ENCODE data around the gene OCEL1. TPM values are rescaled to one million over a fixed set of nuclear protein-coding genes. Genes with fewer than 3 reads are reported as not detected.

OCEL1 gene
- total and polyA plus RNA-seq, 2 of the 13 experiments (the other 11 are each of a cell fraction or from before 2014, with no cell fraction given): 10.6 to 17.2 TPM

DNA sequence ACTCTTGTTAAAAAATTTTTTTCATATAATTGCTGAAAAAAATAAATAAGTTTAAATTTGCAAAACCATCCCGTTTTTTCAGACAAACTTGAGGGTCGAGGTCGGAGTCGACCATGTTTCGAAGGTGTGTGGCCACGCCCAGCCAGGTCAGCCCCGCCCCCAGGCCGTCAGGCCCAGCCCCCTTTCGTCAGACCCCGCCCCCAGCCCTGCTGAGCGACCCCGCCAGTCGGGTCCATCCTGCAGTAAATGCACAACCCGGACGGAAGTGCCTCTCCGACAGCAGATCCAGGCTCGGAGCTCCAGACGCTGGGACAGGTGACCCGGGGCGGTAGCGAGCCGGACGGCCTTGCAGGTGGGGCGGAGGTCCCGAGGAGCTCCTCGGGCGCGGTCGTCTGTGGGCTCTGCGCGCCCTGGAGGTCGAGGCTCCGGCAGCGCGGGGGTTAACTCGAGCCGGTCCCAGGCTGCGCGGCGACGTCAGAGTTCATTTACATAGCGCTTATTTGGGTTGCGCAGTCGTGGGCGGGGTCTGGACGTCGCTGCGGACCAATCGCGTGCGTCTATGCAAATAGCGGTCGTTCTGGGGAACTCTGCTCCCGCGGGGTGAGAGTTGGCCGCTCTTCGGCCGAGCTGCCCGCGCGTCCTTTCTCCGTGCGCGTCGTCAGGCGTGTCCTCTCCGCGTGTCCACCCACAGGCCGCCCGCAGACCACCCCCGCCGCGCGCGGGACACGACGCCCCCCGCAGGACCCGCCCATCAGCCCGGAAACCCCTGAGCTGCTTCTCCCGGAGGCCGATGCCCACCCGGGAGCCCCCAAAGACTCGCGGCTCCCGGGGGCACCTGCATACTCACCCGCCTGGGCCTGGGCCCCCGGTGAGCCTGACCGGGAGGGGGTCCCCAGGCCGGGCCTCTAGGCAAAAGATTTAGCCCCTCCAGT is at the start of gene OCEL1 (continued):
- TF ChIP-seq, protein P1, sequence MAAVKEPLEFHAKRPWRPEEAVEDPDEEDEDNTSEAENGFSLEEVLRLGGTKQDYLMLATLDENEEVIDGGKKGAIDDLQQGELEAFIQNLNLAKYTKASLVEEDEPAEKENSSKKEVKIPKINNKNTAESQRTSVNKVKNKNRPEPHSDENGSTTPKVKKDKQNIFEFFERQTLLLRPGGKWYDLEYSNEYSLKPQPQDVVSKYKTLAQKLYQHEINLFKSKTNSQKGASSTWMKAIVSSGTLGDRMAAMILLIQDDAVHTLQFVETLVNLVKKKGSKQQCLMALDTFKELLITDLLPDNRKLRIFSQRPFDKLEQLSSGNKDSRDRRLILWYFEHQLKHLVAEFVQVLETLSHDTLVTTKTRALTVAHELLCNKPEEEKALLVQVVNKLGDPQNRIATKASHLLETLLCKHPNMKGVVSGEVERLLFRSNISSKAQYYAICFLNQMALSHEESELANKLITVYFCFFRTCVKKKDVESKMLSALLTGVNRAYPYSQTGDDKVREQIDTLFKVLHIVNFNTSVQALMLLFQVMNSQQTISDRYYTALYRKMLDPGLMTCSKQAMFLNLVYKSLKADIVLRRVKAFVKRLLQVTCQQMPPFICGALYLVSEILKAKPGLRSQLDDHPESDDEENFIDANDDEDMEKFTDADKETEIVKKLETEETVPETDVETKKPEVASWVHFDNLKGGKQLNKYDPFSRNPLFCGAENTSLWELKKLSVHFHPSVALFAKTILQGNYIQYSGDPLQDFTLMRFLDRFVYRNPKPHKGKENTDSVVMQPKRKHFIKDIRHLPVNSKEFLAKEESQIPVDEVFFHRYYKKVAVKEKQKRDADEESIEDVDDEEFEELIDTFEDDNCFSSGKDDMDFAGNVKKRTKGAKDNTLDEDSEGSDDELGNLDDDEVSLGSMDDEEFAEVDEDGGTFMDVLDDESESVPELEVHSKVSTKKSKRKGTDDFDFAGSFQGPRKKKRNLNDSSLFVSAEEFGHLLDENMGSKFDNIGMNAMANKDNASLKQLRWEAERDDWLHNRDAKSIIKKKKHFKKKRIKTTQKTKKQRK (IDR thresholded peaks at IDR 0.05; ENCODE audit: low read length): no peak
- TF ChIP-seq HNF4A (CRISPR knock-in tag; IDR thresholded peaks at IDR 0.05): peak; percentile 54
- no peak for TF ChIP-seq CENPX (CRISPR knock-in tag; IDR thresholded peaks at IDR 0.05)
- TF ChIP-seq CBFB (CRISPR knock-in tag; IDR thresholded peaks at IDR 0.05): no peak
- TF ChIP-seq, protein P2, sequence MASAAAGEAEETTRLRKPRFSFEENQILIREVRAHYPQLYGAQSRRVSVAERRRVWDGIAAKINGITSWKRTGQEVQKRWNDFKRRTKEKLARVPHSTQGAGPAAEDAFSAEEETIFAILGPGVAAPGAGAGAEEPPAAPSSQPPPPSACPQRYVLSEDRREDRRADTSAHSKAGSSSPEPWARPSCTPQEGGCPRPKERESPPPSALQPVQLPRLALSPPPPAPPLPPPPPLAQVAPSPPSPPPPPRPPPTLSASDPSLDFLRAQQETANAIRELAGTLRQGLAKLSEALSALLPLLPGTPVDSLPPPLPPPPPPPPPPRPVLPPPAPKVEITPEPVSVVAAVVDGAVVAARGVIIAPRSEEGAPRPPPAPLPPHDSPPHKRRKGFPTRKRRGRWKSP (CRISPR knock-in tag; IDR thresholded peaks at IDR 0.05): peak; percentile 66
- TF ChIP-seq ZNF546 (CRISPR knock-in tag; conservative IDR thresholded peaks at IDR 0.05): no peak
- no peak for TF ChIP-seq TBL1XR1 (IDR thresholded peaks at IDR 0.05; ENCODE audit: borderline replicate concordance, low read length, partially characterized antibody)
- TF ChIP-seq ZBTB7B (CRISPR knock-in tag; IDR thresholded peaks at IDR 0.05): peak; percentile 64
- TF ChIP-seq, protein P3, sequence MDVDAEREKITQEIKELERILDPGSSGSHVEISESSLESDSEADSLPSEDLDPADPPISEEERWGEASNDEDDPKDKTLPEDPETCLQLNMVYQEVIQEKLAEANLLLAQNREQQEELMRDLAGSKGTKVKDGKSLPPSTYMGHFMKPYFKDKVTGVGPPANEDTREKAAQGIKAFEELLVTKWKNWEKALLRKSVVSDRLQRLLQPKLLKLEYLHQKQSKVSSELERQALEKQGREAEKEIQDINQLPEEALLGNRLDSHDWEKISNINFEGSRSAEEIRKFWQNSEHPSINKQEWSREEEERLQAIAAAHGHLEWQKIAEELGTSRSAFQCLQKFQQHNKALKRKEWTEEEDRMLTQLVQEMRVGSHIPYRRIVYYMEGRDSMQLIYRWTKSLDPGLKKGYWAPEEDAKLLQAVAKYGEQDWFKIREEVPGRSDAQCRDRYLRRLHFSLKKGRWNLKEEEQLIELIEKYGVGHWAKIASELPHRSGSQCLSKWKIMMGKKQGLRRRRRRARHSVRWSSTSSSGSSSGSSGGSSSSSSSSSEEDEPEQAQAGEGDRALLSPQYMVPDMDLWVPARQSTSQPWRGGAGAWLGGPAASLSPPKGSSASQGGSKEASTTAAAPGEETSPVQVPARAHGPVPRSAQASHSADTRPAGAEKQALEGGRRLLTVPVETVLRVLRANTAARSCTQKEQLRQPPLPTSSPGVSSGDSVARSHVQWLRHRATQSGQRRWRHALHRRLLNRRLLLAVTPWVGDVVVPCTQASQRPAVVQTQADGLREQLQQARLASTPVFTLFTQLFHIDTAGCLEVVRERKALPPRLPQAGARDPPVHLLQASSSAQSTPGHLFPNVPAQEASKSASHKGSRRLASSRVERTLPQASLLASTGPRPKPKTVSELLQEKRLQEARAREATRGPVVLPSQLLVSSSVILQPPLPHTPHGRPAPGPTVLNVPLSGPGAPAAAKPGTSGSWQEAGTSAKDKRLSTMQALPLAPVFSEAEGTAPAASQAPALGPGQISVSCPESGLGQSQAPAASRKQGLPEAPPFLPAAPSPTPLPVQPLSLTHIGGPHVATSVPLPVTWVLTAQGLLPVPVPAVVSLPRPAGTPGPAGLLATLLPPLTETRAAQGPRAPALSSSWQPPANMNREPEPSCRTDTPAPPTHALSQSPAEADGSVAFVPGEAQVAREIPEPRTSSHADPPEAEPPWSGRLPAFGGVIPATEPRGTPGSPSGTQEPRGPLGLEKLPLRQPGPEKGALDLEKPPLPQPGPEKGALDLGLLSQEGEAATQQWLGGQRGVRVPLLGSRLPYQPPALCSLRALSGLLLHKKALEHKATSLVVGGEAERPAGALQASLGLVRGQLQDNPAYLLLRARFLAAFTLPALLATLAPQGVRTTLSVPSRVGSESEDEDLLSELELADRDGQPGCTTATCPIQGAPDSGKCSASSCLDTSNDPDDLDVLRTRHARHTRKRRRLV (CRISPR knock-in tag; IDR thresholded peaks at IDR 0.05): peak; percentile 99
- no peak for TF ChIP-seq ZNF101 (CRISPR knock-in tag; IDR thresholded peaks at IDR 0.05; ENCODE audit: borderline replicate concordance, low read depth)
- TF ChIP-seq, protein P4, sequence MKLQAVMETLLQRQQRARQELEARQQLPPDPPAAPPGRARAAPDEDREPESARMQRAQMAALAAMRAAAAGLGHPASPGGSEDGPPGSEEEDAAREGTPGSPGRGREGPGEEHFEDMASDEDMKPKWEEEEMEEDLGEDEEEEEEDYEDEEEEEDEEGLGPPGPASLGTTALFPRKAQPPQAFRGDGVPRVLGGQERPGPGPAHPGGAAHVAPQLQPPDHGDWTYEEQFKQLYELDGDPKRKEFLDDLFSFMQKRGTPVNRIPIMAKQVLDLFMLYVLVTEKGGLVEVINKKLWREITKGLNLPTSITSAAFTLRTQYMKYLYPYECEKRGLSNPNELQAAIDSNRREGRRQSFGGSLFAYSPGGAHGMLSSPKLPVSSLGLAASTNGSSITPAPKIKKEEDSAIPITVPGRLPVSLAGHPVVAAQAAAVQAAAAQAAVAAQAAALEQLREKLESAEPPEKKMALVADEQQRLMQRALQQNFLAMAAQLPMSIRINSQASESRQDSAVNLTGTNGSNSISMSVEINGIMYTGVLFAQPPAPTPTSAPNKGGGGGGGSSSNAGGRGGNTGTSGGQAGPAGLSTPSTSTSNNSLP (IDR thresholded peaks at IDR 0.05; ENCODE audit: low read depth, low read length): no peak
- peak; percentile 41; the same call in 1 of the 2 replicates for TF ChIP-seq ZNF160 (CRISPR knock-in tag; IDR thresholded peaks at IDR 0.05)
- no peak for TF ChIP-seq ZFP62 (CRISPR knock-in tag; IDR thresholded peaks at IDR 0.05)
- peak; percentile 81 for TF ChIP-seq PHF21A (CRISPR knock-in tag; IDR thresholded peaks at IDR 0.05)
- TF ChIP-seq NR2F6 (IDR thresholded peaks at IDR 0.05): no peak
- TF ChIP-seq NR2F6 (CRISPR knock-in tag; IDR thresholded peaks at IDR 0.05): peak; percentile 65
- TF ChIP-seq ZNF143 (CRISPR knock-in tag; IDR thresholded peaks at IDR 0.05): peak; percentile 7; the same call in 1 of the 2 replicates

Data from HepG2 (cell line).